HG02571 (cell line): ENCODE measurements around the gene ELP6.

Source experiments
- ATAC-seq: cut with Tn5 transposase; IDR thresholded peaks from one replicate; pipeline ENCODE4 v1.9.1; 2021; ENCODE audit warnings: mild to moderate bottlenecking, moderate library complexity; ENCODE audit not compliant: unreplicated experiment

ELP6 gene, protein sequence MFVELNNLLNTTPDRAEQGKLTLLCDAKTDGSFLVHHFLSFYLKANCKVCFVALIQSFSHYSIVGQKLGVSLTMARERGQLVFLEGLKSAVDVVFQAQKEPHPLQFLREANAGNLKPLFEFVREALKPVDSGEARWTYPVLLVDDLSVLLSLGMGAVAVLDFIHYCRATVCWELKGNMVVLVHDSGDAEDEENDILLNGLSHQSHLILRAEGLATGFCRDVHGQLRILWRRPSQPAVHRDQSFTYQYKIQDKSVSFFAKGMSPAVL

DNA sequence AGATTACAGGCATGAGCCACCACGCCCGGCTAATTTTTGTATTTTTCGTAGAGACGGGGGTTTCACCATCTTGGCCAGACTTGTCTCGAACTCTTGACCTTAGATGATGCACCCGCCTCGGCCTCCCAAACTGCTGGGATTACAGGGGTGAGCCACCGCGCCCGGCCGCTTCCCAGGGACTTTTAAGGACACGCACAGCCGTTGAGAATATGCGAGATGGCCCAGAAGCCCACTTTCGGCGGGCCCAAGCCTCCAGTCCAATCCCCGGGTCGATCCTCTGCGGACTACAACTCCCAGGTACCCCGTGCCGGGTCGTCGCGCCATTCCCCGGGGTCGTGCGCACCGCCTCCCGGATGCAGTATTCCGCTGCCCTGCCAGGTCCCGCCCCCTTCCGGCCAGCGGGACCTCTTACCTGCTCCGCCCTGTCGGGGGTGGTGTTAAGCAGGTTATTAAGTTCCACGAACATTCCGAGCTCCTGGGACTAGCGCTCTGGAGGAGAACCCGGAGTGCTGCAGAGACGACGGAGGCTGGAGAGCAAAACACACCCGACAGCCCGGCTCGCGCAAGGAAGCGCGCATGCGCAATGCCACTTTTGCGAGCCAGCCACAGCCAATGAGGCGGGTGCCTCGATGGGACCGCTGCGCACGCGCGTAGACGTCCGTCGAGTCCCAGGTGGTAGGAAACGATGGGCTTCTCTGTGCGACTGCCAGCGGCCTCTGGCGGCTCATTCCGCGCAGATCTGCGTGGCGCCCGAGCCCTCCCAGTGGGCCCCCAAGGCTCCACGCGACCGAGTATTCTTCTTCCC, at the start of gene ELP6:
Gene ELP6 (minus strand): TSS at position 588 of the 805 bp plus-strand sequence. CDS start 122 bp downstream, at position 466.
- peak; percentile 83 for ATAC-seq

DNA sequence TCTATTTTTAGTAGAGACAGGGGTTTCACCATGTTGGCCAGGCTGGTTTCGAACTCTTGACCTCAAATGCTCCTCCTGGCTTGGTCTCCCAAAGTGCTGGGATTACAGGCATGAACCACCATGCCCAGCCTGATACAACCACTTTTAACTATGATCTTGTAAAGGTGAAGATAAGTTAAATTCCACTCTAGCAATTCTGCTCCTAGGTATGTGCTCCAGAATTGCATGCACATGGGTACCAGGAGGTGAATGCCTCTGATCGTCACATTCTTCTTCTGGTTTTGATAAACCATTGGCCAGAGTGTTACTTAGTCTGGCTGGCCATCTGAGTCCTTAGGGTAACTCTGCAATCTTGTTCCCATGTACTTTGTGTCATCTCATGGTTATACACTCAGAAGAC, 42.8 kb upstream of the ELP6 start:
- ATAC-seq = no peak

DNA sequence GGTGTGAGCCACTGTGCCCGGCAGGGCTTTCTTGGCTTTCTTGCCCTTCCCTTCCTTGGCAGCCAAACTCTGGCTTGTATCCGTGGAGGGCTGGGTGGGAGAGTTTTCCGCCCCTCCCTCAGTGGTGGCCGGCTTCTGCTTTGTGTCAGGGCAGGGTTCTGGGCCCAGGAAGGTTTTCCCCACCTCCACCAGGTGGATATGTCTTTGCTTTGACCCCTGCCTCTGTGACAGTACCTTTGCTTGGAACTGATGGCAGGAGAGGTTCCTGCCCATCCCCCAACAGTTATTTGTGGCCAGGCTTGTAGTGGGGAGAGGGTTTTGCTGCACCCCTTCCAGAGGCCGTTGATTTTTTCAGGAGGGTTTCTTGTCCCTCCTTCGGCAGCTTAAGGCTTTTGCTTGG, 40.8 kb upstream of the ELP6 start:
- ATAC-seq = no peak

DNA sequence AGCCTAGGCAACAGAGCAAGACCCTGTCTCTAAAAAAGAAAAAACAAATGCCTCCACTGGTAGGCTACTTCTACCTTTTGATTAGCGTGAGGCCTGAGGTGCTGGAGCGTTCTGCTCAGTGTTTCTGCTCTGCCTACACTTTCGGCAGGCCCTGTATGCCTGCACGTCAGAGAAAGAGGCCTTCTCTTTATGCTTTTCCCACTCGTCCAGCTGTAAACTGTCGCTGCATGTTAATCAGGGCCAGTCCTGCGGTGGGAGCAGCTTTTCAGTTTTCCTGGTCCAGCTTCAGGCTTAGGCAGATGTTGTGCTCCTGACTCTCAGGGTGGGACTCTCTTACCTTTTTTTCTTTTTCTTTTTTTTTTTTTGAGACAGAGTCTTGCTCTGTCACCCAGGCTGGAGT, 39.9 kb upstream of the ELP6 start:
- ATAC-seq = no peak

DNA sequence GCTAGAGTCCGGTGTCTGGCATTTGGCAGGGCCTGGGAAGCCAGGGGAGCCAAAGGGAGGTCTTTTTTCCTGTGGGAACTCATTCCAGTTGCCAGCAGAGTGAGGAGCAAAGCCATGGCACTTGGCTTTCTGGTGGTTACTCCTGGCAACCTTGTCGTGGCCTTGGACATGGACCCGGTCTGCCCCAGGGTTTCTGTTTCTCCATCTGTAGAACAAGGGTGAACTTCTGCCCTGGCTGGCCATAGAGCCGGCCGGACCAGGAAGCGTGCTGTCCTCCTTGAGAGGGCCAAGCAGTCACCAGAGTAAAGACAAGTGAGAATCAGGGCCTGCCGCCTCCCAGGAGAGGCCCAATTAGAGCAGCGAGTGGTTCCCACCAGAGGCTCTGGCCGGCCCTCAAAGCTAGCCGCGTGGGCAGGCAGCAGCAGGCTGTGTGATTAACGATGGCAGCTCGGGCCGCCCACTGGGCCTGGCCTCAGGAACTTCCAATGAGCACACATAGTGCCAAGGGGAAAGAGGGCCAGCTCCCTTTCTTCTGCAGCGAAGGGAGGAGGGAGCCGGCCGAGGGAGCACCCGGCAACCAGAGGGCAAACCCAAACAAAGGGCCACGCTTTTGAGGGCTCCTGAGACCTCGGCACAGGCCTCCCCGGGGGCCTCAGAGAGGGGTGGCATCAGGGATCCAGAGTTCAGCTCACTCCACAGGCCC, 29.1 kb upstream of the ELP6 start:
- no peak for ATAC-seq

DNA sequence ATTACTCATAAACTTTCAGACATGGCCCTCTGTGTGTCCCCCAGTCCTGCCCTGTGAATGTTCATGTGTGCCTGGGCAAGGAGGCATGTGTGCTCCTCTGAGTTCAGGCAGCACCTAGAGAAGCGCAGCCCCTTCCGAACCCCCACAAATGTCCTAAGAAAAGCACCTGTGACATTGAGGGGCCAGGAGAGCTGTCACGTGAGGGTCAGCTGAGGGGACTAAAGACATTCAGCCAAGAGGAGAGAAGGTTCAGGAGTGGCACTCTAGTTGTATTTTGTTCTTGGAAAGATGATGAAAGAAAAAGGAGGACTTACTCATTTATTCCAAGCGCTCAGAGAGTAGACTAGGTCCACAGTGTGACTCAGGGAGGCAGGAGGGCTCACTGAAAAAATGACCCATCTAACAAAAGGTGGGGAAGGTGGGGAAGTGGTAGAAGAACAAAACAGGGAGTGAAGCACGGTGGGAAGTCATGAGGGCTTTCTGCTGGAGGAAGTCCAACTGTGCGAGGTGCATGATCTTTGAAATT, 28.1 kb upstream of the ELP6 start:
- ATAC-seq = no peak

DNA sequence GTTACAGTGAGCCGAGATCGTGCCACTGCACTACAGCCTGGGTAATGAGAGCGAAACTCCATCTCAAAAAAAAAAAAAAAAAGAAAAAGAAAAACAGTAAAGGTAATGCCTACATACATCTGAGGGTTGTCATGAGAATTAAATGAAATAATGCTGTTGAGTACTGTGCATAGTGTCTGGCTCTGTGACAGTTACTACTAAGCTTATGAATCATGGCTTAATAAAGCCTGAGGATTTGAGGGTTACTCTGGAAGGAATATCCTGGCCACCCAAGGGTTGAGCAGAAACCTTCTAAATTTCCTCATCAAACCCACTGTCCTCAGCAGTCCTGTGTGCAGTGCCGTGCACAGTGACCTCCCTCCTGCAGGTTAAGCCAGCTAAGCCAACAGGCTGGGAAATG, 26.8 kb upstream of the ELP6 start:
- ATAC-seq = no peak

DNA sequence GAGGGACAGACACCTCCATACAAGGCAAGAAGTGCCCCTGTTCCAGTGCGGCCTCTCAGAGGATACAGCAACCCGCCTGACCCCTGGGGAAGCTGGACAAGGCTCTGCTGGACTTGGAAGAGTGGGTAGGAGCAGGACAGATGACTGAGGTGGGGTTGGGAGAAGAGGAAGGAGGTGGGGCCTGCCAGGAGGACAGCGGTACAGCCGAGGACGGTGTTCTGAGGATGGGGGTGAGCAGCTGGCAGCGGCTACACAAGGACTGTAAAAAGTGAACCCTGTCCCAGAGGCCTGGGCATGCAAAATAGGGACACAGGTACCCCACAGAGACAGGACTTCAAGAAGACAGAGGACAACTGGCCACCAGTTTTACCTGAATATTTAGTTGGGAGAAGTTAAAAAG, 23.5 kb upstream of the ELP6 start:
- no peak for ATAC-seq

DNA sequence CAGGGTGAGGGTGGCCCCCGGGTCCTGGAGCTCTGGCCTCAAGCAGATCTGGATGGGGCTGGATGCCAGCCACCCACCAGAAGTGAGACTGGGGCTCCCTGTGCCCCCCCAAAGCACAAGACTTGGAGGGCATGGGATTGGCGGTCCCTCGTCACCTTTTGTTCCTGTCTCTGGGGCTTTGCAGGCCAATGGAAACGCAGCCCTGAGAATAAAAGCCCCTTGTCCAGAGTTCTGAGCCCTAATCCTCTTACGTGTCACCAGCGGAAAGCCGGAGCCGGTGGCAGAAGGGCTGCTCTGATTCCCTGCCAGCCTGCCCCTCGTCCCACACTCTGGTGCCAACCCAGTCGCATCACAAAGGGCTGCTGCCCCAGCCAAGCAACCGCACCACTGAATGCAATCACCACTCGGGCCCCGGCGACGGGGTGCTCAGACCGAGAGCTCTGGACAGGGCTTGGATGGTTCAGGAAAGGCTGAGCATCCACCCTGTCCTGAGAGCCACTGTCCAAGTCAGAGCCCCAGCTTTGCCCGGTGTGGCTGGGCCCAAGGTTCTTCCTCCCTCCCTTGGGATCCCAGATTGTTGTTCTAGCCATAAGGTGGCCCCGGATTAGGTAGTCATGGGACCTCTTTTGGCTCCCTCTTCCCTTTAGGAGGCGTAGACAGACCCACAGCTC, 22.8 kb upstream of the ELP6 start:
- ATAC-seq = no peak

DNA sequence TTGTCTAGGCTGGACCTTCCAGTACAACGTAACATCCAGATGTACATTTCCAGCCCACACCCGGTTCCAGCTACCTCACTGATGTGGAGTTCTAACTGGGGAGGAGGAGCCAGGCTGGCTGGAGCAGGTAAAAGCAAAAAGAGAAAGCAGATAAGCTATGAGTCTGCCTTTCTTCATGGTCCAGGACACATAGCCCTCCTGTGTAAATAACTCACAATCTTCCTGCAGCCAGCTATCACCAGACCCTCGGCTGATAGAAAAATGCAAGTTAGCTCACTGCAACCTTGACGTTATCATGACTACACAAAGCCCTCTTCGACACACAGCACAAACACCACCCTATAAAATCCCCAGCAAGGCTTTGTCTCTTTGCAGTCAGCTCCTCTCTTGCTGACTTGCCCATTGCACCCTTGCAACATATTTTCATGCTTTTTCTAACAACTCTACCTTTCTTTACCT, 20.5 kb upstream of the ELP6 start:
- ATAC-seq = no peak

DNA sequence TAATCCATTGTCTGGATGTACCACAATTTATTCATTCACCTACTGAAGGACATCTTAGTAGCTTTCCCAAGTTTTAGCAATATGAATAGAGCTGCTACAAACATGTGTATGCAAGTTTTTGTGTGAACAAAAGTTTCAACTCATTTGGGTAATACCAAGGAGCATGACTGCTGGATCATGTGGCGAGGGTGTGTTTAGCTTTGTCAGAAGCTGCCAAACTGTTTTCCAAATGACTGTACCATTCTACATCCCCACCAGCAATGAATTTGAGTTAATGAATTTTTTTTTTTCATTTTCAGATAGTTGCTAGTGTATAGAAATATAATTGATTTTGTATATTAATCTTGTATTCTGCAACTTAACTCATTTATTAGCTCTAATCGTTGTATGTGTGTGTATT, 20.0 kb upstream of the ELP6 start:
- ATAC-seq = no peak

DNA sequence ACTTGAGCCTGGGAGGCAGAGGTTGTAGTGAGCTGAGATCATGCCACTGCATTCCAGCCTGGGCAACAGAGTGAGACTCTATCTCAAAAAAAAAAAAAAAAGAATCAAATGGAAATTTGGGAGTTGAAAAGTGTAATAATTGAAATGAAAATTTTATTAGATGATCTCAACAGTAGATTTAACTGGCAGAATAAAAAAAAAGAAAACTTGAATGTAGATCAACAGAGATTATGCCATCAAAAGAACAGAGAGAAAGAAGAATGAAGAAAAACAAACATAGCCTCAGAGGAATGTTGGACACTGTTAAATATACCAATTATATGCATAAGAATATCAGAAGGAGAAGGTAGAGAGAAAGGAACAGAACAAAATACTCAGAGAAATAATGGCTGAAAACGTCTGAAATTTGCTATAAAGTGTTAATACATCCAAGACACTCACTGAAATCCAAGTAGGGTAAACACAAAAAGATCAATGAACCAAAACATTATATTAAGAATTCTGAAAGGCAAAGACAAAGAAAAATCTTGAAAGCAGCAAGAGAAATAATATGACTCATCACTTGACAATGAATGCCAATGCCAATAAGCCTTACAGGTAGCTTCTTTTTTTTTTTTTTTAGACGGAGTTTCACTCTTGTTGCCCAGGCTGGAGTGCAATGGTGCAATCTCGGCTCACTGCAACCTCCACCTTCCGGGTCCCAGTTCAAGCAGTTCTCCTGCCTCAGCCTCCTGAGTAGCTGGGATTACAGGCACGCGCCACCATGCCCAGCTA, 14.6 kb upstream of the ELP6 start:
- ATAC-seq = no peak

DNA sequence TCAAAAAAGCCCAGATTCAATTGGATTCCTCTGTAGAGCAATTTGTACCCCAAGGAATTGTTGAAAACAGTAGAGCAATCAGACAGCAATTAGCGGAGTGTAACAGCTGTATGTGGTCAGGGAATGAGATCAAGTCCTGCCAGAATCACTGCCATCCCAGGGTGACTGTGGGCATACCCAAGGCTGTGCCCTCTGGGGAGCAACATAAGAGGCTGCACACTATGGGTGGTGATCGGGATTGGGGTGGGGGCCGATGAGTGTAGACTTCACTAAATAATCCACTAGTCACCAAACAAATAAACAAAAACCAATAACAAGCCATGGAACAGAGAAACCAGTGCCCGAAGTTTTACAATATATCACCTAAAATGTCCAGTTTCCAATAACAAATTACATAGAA, 12.1 kb upstream of the ELP6 start:
- no peak for ATAC-seq

DNA sequence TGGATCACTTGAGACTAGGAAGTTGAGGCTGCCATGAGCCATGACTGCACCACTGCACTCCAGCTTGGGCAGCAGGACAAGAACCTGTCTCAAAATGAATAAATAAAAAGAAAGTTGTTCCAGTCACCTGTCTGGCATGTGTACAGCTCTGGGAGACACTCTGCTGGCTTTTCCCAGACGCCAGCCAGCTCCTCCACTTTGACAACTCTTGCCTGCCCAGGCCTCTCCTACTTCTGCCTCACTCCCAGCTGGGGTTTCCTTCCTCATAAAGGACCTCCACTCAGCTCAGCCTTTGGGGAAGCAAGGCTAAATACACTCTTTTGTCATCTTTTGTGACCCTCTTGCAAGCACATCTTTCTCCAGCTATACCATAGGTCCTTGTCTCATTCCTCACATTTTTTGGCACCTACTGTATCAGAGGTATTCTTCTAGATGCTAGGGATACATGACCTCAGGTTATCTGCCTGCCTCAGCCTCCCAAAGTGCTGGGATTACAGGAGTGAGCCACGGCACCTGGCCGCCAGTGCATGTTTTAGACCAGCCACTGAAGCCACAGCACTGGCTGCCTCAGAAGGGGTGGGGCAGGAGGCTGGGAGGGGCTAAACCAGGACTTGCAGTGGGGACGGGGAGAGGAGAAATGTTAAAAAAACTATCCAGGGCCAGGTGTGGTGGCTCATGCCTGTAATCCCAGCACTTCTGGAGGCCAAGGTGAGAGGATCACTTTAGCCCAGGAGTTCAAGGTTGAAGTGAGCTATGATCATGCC, 10.0 kb upstream of the ELP6 start:
- no peak for ATAC-seq

DNA sequence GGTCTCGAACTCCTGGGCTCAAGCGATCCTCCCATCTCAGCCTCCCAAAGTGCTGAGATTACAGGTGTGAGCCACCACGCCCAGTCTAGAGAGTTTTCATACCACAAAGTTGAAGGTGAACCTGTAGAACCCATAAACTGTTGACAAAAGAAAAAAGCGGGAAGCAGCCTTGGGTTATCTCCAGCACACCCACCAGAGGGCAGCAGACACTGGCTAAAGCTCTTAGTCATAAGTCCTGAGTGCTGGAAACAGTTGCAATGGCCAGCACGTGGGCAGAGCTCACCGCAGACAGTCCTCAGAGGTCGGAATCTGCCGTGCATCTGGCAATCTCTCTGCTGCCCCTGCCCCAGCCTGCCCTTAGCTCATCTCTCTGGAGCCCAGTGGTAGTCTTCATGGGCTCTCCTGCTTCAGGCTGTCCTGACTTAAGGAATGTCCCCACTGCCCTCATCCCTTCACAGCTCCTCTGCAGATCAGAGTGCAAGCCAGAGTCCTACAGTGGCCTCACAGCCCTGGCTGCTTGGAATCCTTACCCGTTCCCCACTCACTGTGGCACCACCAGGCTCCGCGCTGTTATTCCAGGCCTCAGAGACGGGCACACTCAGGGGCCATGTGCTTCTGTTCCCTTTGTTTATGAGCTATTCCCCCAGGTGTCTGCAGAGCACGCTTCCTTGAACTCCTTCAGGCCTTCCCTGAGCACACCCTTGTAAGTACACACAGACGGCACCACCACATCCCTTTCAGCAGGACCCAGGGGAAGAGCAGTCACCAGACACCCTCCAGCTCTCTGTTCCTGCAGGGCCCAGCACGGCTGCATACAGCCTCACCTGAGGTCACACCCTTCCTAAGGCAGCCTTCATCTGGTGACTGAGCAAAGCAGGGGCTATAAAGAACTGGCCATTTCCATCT, 8.8 kb upstream of the ELP6 start:
- ATAC-seq = no peak

DNA sequence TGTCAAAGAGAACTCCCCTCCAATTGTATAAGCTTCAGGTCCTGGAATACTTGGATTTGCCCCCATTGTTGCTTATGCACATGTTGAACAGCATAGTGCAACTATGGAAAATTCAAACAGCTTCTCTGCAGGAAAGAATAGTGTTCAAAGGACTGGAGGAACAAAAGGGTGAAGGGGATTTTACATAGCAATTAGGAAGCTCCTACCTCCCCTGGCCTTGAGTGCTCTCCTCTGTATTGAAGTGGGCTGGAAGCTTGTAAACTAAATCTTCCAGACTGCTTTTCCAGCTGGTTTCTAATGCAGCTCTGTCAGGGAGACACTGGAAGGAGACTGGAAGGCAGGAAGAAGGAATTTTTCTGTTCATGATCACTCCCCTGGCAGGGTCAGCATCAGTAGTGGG, 7.2 kb upstream of the ELP6 start:
- ATAC-seq = no peak

DNA sequence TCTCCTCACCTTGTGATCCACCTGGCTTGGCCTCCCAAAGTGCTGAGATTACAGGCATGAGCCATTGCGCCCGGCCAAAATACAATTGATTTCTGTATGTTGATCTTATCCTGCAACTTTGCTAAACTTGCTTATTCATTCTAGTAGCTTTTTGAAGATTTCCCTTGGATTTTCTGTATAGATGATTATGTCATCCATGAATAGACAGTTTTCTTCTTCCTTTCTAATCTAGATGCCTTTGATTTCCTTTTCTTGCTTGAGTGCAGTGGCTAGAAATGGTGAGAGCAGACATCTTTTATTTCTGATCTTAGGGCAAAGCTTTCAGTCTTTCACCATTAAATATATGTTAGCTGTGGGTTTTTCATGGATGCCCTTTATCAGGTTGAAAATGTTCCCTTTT, 4.4 kb upstream of the ELP6 start:
- no peak for ATAC-seq

DNA sequence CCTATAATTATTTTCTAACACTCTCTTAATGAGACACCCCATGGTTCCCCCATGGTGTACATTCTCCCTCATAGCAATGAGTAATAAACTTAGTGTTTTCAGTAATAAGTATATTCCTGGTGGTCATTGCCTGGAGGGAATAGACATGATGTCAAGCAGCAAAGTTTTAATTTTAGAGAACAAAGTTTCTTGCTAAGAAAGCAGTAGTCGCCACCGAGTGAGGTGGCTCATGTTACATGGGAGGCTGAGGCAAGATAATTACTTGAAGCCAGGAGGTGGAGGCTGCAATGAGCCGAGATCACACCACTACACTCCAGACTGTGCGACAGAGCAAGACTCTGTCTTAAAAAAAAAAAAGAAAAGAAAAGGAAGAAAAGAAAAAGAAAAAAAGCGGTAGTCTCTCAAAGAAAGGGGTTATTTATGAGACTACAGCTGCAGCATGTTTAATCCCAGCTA, 2.4 kb upstream of the ELP6 start:
- no peak for ATAC-seq
